Stimulated activated CD8-positive, alpha-beta memory T cell treated with anti-CD3 and anti-CD28 coated beads, Interleukin-4, amount 100 ng/mL, for 4 hours (primary cell): ENCODE measurements around the gene LZTFL1.
"Not testable (repeated sequence)": the region's sequence is repeated elsewhere in the genome, so short reads cannot be mapped to it uniquely, and the experiment has no call there.

ENCODE experiments used
- DNase-seq, 2 donors: peaks; one replicate each; pipeline ENCODE4 v3.0.0-alpha.2; 2020; ENCODE audit warnings: low read depth in 2 of 2, low spot score in 1 of 2

Gene LZTFL1

DNA sequence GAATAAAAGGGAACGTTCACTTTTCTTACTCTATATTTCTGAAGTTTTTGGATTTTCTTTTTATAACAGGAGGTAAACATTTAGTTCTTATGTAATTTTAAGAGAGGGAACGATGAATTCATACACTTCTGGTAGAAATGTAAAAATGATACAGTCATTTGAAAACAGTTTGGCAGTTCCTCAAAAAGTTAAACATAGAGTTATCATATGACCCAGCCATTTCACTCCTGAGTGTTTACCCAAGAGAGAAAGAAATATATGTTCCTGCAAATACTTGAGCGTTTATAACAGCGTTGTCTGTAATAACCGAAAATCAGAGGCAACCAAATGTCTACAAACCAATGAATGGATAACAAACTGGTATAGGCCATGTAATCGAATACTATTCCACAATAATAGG, 23.6 kb upstream of the LZTFL1 start:
- no peak for DNase-seq

- DNase-seq, result no peak
Observed at GRCh38 chr3:45864760-45865519, 23.0 kb upstream of the LZTFL1 start.

DNA sequence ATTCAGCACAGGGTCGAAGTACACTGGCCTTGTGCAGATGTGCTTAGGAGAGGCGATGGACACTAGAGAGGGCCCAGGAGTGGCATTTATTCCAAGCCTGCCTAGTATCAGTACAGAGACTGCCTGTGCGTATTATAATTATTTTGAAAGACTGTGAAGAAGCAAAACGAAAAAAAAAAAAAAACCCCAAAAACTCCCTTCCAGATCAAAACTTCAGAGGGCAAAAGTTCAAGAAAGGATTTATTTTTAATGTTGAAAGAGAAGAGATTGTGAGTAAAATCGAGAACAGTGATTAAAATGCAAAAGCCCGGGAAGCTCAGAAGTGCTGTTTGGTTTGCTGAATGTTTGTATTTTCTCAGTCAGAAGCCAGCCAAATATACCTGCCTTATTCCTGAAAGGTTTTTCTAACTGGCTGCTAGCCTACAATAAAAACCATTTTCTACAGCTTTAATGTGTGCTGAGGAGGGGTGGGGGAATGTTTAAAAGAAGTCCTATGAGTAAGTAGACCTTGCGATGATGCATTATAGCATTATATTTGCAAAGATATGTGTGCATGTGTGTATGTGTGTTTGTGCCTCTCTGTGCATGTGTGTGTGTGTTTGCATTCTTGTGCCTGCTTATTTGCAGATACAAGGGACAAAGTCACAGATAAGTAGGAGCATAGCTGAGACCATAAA, 19.3 kb upstream of the LZTFL1 start:
- DNase-seq, result no peak

GRCh38 chr3:45860481-45860880, 18.6 kb upstream of the LZTFL1 start:
- no peak for DNase-seq

GRCh38 chr3:45858809-45859543, 17.1 kb upstream of the LZTFL1 start:
- DNase-seq, result no peak

DNA sequence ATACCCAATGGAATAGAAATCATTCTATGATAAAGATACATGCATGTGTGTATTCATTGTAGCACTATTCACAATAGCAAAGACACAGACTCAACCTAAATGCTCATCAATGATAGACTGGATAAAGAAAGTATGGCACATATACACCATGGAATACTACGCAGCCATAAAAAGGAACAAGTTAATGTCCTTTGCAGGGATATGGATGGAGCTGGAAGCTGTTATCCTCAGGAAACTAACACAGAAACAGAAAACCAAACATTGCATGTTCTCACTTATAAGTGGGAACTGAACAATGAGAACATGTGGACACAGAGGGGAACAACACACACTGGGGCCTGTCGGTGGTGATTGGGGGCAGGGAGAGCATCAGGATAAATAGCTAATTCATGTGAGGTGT, 15.1 kb upstream of the LZTFL1 start:
- DNase-seq, result not testable (repeated sequence)

DNA sequence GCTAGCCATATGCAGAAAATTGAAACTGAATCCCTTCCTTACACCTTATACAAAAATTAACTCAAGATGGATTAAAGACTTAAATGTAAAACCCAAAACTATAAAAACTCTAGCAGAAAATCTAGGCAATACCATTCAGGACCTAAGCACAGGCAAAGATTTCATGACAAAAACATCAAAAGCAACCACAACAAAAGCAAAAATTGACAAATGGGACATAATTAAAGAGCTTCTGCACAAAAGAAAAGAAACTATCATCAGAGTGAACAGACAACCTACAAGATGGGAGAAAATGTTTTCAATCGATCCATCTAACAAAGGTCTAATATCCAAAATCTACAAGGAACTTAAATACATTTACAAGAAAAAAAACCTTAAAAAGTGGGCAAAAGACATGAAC, 14.4 kb upstream of the LZTFL1 start:
- DNase-seq, result not testable (repeated sequence)

- DNase-seq, result no peak
Observed at GRCh38 chr3:45852828-45853227, 10.9 kb upstream of the LZTFL1 start.

DNA sequence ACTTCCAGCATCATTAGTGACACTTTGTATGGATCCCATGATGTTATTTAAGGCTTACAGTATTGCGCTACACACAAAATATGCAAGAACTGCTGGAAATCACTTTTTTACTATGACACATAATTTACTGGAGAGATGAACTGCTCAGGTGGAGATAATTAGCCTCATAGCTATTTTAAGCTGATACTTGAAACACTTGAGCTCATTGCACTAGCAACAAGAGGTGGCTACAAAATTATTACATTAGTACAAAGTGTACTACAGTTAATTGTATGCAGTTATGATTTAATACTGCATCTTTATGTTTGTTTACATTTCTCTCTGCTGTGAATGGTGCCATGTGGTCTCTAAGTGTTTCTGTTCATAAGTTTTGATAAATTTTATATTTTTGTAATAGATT, 6.5 kb upstream of the LZTFL1 start:
- DNase-seq, result no peak

DNA sequence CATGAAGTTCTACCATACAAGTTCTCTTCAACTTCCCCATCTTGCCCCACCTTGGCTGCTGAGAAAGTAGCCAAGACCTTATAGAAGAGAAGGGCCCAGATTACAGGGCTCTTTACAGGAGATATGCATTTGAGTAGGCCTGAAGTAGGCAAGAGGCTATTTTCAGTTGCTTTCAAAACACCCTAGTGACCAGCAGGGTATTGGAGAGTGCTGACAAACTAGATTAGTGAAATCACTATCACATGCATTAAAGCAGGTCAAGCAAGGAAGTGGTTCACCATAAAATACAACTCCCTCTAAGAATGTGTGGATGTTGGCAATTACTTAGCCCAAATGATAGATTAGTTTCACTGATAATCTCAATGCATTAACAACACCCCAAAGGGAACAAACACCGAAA, 2.7 kb upstream of the LZTFL1 start:
- DNase-seq, result no peak

DNA sequence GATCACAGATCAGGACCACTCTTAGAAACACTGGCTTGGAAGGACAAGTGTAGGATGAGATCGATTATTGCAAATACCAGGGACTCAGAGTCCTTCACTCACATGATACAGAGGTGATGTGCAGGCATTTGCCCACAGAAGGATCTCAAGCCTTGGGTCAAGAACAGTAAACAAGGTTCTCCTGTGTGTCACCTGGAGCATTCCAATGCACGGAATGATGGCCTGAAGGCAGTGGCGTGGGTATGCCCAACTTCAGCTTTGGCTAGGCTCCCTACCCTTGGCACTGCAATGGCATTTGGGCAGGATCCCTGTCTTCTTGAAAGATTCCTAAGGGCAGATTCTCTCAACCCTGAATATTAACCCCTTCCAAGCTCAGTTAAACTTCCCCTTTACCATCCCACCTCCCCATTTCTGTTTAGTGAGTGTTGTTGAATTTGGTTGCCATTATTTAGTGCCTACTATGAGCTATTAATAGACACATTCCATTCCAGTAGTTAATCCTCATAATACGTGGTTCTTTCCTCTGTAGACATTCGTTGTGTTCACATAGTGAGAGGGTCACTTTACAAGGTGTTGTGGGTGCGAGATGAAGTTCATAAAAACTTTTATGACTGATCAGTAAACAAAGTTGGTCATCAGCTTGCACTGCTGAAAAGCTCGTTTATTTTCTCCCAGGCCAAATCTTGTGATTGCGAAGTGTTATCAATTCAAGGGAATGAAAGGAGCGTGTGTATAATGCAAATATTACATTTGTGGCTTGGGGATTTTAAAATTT, 1.1 kb upstream of the LZTFL1 start:
- no peak for DNase-seq

- DNase-seq, result no peak
Observed at GRCh38 chr3:45841420-45841756, 531 bp downstream of the LZTFL1 start.

GRCh38 chr3:45838466-45838865, 3.5 kb downstream of the LZTFL1 start:
- DNase-seq, result no peak

GRCh38 chr3:45832699-45833098, 9.2 kb downstream of the LZTFL1 start:
- no peak for DNase-seq

DNA sequence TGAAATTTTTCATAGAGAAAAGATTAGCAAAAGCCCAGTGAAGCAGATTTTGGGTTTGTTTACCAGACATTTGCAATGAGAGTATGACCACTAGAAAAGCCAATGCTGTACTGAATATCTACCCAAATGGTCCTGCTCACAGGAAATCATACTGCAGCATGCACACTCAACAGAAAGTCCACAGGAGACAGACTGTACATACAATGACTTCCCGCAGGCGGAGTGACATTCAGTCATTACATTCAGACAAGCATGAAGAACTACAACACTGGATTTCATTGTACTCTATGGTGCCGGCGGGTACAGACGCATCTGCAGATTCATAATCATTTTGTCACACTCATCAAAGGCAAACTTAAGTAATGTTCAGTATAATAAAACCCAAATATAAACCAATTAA, 11.8 kb downstream of the LZTFL1 start:
- no peak for DNase-seq

DNA sequence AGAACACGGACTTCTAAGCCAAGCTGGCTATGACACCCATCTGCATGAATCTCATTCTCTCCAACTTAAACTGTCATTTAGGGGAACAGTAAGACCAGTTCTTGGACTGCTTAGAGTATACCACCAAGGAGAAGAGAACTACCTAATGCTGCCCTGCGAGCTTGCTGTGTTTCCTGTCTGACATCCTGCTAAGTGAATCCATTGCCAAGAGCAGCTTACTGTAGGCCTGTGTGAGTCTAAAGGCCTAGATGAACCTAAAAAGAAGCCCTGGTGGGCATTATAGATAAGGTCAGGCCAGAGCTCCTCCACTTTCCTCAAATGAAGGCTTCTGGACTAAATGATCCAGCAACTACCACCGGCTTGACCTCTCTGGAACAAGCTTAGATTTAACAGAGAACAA, 15.0 kb downstream of the LZTFL1 start:
- DNase-seq, result no peak

- no peak for DNase-seq
Observed at GRCh38 chr3:45826321-45826720, 15.6 kb downstream of the LZTFL1 start.

- DNase-seq, result no peak
Observed at GRCh38 chr3:45821127-45821526, 20.8 kb downstream of the LZTFL1 start.

DNA sequence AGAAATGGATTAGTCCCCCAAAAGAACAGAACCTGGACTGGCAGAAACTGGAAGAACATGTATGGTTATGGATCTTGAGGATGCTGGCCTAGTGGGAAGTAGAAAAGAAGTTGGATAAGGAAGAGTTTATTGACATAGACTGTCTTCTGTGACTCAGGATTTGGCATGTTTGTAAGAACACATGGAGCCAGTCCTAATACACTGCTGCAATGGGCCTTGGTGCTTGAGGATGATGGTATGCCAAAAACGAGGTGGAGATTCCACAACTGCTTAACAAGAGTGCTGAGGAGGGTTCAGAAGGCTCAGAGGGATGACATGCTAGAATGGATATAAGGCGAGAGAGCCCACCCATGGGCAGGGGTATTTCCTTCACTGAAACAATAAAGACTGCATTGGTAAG, 22.4 kb downstream of the LZTFL1 start:
- DNase-seq, result no peak

GRCh38 chr3:45817831-45818522, 23.9 kb downstream of the LZTFL1 start:
- no peak for DNase-seq

DNA sequence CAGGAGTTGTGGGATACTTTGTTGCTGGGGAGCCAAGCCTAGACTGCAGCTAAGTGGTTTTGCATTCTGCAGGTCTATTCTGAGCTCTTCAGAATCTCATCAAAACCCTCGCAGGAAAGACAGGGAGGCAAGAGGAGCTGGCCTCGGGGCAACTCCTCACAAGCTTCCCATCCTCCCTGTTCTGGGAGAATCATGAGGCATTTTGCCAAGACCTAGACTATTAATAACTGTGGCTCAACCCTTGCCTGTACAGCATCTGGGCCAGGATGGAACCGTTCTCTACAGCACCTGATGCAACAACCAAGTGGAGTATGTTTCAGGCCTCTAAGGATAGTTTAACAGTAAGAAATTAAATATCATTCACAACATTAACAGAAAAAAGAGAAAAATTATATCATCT, 25.4 kb downstream of the LZTFL1 start:
- no peak for DNase-seq
